IMR-90 (cell line): Measurements from ENCODE around the gene FALEC. TPM values are rescaled to one million over a fixed set of nuclear protein-coding genes. Genes with fewer than 3 reads are reported as not detected.

Source experiments
- ATAC-seq: fragments of 200-7000 bp; cut with Tn5 transposase; 2 replicates; pipeline ENCODE4 v1.9.1; 2020; ENCODE audit warnings: low read depth, mild to moderate bottlenecking, moderate library complexity
- BruUV-seq: library from RNA; stranded (reverse); fragments of 400-500 nt; replicated peaks from 2 replicates; lab custom pipeline; 2021; lab: Mats Ljungman, UMichigan
- CTCF ChIA-PET: fragments of 300-600 bp; formaldehyde crosslinking; extraction: SDS; loops from one replicate; lab custom pipeline; 2021; ENCODE audit warnings: antibody characterized with exemption; lab: Yijun Ruan, JAX
- POLR2A ChIA-PET: fragments of 300-600 bp; sonication (Branson Sonifier 250); formaldehyde crosslinking; loops from one replicate; lab custom pipeline; 2022; ENCODE audit warnings: antibody characterized with exemption; ENCODE audit not compliant: unreplicated experiment; lab: Charles Lee
- DNase-seq: peaks from one replicate; pipeline ENCODE4 v3.0.0; 2013
- H2AFZ ChIP-seq: replicated peaks from 2 replicates; pipeline ENCODE3; 2013; ENCODE audit warnings: low read length, mild to moderate bottlenecking; ENCODE audit not compliant: poor library complexity
- H2AK5ac ChIP-seq: 2 replicates; pipeline ENCODE4 v1.6.1; 2013; ENCODE audit warnings: low read depth, low read length, inconsistent platforms
- H2AK9ac ChIP-seq: replicated peaks from 2 replicates; pipeline ENCODE3; 2013; ENCODE audit warnings: mild to moderate bottlenecking, low read depth, low read length, moderate library complexity; ENCODE audit not compliant: poor library complexity
- H2BK120ac ChIP-seq: 2 replicates; pipeline ENCODE4 v1.6.1; 2013; ENCODE audit warnings: low read depth, low read length, inconsistent platforms
- H2BK15ac ChIP-seq: 3 replicates; pipeline ENCODE4 v1.6.1; 2013; ENCODE audit warnings: low read depth, low read length, inconsistent platforms
- H2BK20ac ChIP-seq: 2 replicates; pipeline ENCODE4 v1.6.1; 2013; ENCODE audit warnings: low read depth, mild to moderate bottlenecking, inconsistent platforms, low read length, moderate library complexity
- H2BK5ac ChIP-seq: 2 replicates; pipeline ENCODE4 v1.6.1; 2013; ENCODE audit warnings: mild to moderate bottlenecking, low read depth, low read length, inconsistent platforms; ENCODE audit not compliant: poor library complexity, severe bottlenecking
- H3K14ac ChIP-seq: replicated peaks from 2 replicates; pipeline ENCODE4 v1.6.1; 2013; ENCODE audit warnings: low read depth, low read length, inconsistent platforms
- H3K18ac ChIP-seq: 2 replicates; pipeline ENCODE4 v1.6.1; 2013; ENCODE audit warnings: low read depth, low read length, control low read depth
- H3K23ac ChIP-seq: 2 replicates; pipeline ENCODE4 v1.6.1; 2013; ENCODE audit warnings: low read depth, low read length, inconsistent platforms
- H3K27ac ChIP-seq: 2 replicates; pipeline ENCODE4 v1.5.1; 2013; ENCODE audit warnings: mild to moderate bottlenecking, control low read depth, low read length; ENCODE audit not compliant: insufficient read depth
- H3K27me3 ChIP-seq: 2 replicates; pipeline ENCODE4 v1.6.1; 2013; ENCODE audit warnings: low read length; ENCODE audit not compliant: control insufficient read depth, insufficient read depth
- H3K36me3 ChIP-seq: 2 replicates; pipeline ENCODE4 v1.6.1; 2013; ENCODE audit warnings: low read length, mixed read lengths; ENCODE audit not compliant: control insufficient read depth, insufficient read depth
- H3K4ac ChIP-seq: 2 replicates; pipeline ENCODE4 v1.6.1; 2013; ENCODE audit warnings: low read depth, low read length, inconsistent platforms
- H3K4me1 ChIP-seq: 2 replicates; pipeline ENCODE4 v1.6.1; 2013; ENCODE audit warnings: low read length, mixed read lengths; ENCODE audit not compliant: control insufficient read depth, insufficient read depth
- H3K4me2 ChIP-seq: 2 replicates; pipeline ENCODE4 v1.6.1; 2013; ENCODE audit warnings: low read depth, mild to moderate bottlenecking, control low read depth, low read length, moderate library complexity
- H3K4me3 ChIP-seq: 2 replicates; pipeline ENCODE4 v1.5.1; 2013; ENCODE audit warnings: low read depth, mild to moderate bottlenecking, control low read depth, low read length, moderate library complexity; ENCODE audit not compliant: insufficient read depth
- H3K56ac ChIP-seq: 2 replicates; pipeline ENCODE4 v1.6.1; 2013; ENCODE audit warnings: low read length, inconsistent platforms; ENCODE audit not compliant: insufficient read depth; ENCODE audit errors: extremely low read depth
- H3K79me1 ChIP-seq, 2 experiments: 2 replicates each; pipeline ENCODE4 v1.6.1; 2013; ENCODE audit warnings: low read length in 2 of 2, inconsistent platforms in 1 of 2, low read depth in 1 of 2
- H3K9ac ChIP-seq: 2 replicates; pipeline ENCODE4 v1.6.1; 2013; ENCODE audit warnings: low read depth, low read length, control low read depth
- H3K9me1 ChIP-seq: 2 replicates; pipeline ENCODE4 v1.6.1; 2013; ENCODE audit warnings: low read length, inconsistent platforms; ENCODE audit not compliant: insufficient read depth
- H3K9me3 ChIP-seq: 2 replicates; pipeline ENCODE4 v1.6.1; 2013; ENCODE audit warnings: low read length; ENCODE audit not compliant: control insufficient read depth, insufficient read depth
- H4K20me1 ChIP-seq: 2 replicates; pipeline ENCODE4 v1.6.1; 2013; ENCODE audit warnings: low read length, inconsistent platforms; ENCODE audit not compliant: insufficient read depth
- H4K5ac ChIP-seq: 2 replicates; pipeline ENCODE4 v1.6.1; 2013; ENCODE audit warnings: mild to moderate bottlenecking, low read depth, low read length, control low read depth
- H4K8ac ChIP-seq, 2 experiments: 2 replicates each; pipeline ENCODE4 v1.6.1; 2013; ENCODE audit warnings: low read depth in 2 of 2, low read length in 2 of 2, control low read depth in 1 of 2, inconsistent platforms in 1 of 2
- H4K91ac ChIP-seq: 2 replicates; pipeline ENCODE4 v1.6.1; 2013; ENCODE audit warnings: low read depth, low read length, inconsistent platforms; ENCODE audit not compliant: insufficient read depth
- BHLHE40 ChIP-seq: fragments of 150-350 bp; IDR thresholded peaks from 2 replicates; pipeline ENCODE4 v1.6.1; 2016; ENCODE audit warnings: mild to moderate bottlenecking, low read depth, low read length
- CEBPB ChIP-seq: IDR thresholded peaks from 2 replicates; pipeline ENCODE4 v1.6.1; 2012; ENCODE audit warnings: low read depth, low read length, improper control_type of control experiment
- CHD1 ChIP-seq: IDR thresholded peaks from 2 replicates; pipeline ENCODE4 v1.6.1; 2012; ENCODE audit warnings: low read depth, low read length, improper control_type of control experiment
- FOS ChIP-seq: fragments of 150-350 bp; IDR thresholded peaks from 2 replicates; pipeline ENCODE4 v1.6.1; 2016; ENCODE audit warnings: low read depth, low read length
- MAZ ChIP-seq: IDR thresholded peaks from 2 replicates; pipeline ENCODE4 v1.6.1; 2012; ENCODE audit warnings: low read depth, mild to moderate bottlenecking, low read length, improper control_type of control experiment, moderate library complexity, borderline replicate concordance
- MXI1 ChIP-seq: IDR thresholded peaks from 2 replicates; pipeline ENCODE4 v1.6.1; 2012; ENCODE audit warnings: low read depth, mild to moderate bottlenecking, low read length, moderate library complexity, borderline replicate concordance
- RAD21 ChIP-seq: IDR thresholded peaks from 2 replicates; pipeline ENCODE4 v1.6.1; 2012; ENCODE audit warnings: low read length, improper control_type of control experiment
- RCOR1 ChIP-seq: IDR thresholded peaks from 2 replicates; pipeline ENCODE4 v1.6.1; 2012; ENCODE audit warnings: mild to moderate bottlenecking, low read length, improper control_type of control experiment; ENCODE audit not compliant: insufficient replicate concordance
- RFX5 ChIP-seq: IDR thresholded peaks from 2 replicates; pipeline ENCODE4 v1.8.0; 2012; ENCODE audit warnings: low read depth, mild to moderate bottlenecking, low read length, moderate library complexity
- SMC3 ChIP-seq: fragments of 150-350 bp; IDR thresholded peaks from 2 replicates; pipeline ENCODE4 v1.6.1; 2016; ENCODE audit warnings: low read depth, mild to moderate bottlenecking, antibody characterized with exemption, low read length, moderate library complexity
- USF2 ChIP-seq: fragments of 150-350 bp; IDR thresholded peaks from 2 replicates; pipeline ENCODE4 v1.6.1; 2017; ENCODE audit warnings: mild to moderate bottlenecking, antibody characterized with exemption, low read length, low read depth
- WGBS, 2 experiments: methylation state at CpG; one replicate each; pipeline versions ENCODE4 v1.1.5 to v1.1.7; 2013; ENCODE audit warnings: missing lambda C conversion rate in 2 of 2; ENCODE audit not compliant: insufficient read length in 1 of 2; ENCODE audit errors: extremely low coverage in 2 of 2; 5-methylcytosine and 5-hydroxymethylcytosine counted together
- dilution Hi-C: fragments of 300-500 bp; cut with HindIII; formaldehyde crosslinking; loops from one replicate; pipeline ENCODE4 v1.14.3; 2018; ENCODE audit warnings: low sequenced_read_pairs; ENCODE audit not compliant: unreplicated experiment
- in situ Hi-C: fragments of 300-500 bp; cut with MboI; formaldehyde crosslinking; loops from 3 replicates; pipeline ENCODE4 v1.14.3; 2019; ENCODE audit warnings: low sequenced_read_pairs, inconsistent platforms, mixed read lengths
- intact Hi-C: fragments of 100-400 bp; cut with micrococcal nuclease; formaldehyde crosslinking; loops from 2 replicates; pipeline ENCODE4 v1.10.0; 2022
- polyA plus RNA-seq, 3 experiments: library from polyadenylated mRNA; depleted of rRNA; stranded (reverse); fragments of >200 nt; gene quantifications; 2 replicates each; pipeline ENCODE4 v1.2.3, GENCODE V29; 2012; ENCODE audit warnings: low replicate concordance in 1 of 3
- total RNA-seq: library from RNA; depleted of rRNA; stranded (reverse); fragments of >200 nt; gene quantifications from 2 replicates; pipeline ENCODE4 v1.2.3, GENCODE V29; 2012
- TF ChIP-seq, protein P1 (sequence below): fragments of 150-350 bp; IDR thresholded peaks from 2 replicates; pipeline ENCODE4 v1.6.1; 2016; ENCODE audit warnings: low read depth, mild to moderate bottlenecking, low read length, moderate library complexity, borderline replicate concordance
- TF ChIP-seq, protein P2 (sequence below): conservative IDR thresholded peaks from 2 replicates; pipeline ENCODE4 v1.5.1; 2012; ENCODE audit warnings: mild to moderate bottlenecking, low read depth, low read length, improper control_type of control experiment

FALEC gene
- total and polyA plus RNA-seq, 2 of the 4 experiments (the other 2 are of a cell fraction): not detected

GRCh38 chr1:150544204-150544603, 28.7 kb downstream of the FALEC start:
- Histone ChIP-seq H4K20me1 (no peaks in the 10 kb centered on the region), H3K27ac (no peak overlapping the region), H2AK9ac (no peak overlapping the region), H3K9me1 (no peaks in the 10 kb centered on the region), H3K4me1 (no peaks in the 10 kb centered on the region; the same call in 1 of the 2 replicates), H2BK20ac (no peak overlapping the region), H2BK120ac (no peak overlapping the region), H4K5ac (no peak overlapping the region), H4K91ac (no peak overlapping the region), H3K36me3 (no peaks in the 10 kb centered on the region), H4K8ac (no peak overlapping the region), H3K4me2 (no peak overlapping the region), H3K9me3 (no peaks in the 10 kb centered on the region), H3K27me3 (no peaks in the 10 kb centered on the region), H2AK5ac (no peak overlapping the region), H2BK5ac (no peak overlapping the region), H3K14ac (no peak overlapping the region), H3K4me3 (no peak overlapping the region), H3K4ac (no peak overlapping the region), H3K79me1 (0 out of 4 replicates have a peak, but pooled peaks cover 0 to 9% of the 10 kb centered on the region in 2 experiments), H3K56ac (no peak overlapping the region), H2BK15ac (no peak overlapping the region), H3K23ac (no peak overlapping the region), H3K9ac (no peak overlapping the region), H2AFZ (no peak overlapping the region), H3K18ac (no peak overlapping the region)
- ChIA-PET CTCF (interaction anchor here (0.7 kb wide), 1 partner anchor 12 kb away, joined by 4 read pairs; no protein-coding TSS in a partner anchor), POLR2A (no interaction called here)
- DNase-seq (no peak), ATAC-seq (no peak)
- in situ Hi-C loops: no loop called here
- no CpG with 5 or more reads among the region's 3 CpGs for WGBS, 2 experiments
- intact Hi-C loops: no loop called here
- TF ChIP-seq, protein P1, sequence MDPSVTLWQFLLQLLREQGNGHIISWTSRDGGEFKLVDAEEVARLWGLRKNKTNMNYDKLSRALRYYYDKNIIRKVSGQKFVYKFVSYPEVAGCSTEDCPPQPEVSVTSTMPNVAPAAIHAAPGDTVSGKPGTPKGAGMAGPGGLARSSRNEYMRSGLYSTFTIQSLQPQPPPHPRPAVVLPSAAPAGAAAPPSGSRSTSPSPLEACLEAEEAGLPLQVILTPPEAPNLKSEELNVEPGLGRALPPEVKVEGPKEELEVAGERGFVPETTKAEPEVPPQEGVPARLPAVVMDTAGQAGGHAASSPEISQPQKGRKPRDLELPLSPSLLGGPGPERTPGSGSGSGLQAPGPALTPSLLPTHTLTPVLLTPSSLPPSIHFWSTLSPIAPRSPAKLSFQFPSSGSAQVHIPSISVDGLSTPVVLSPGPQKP: no peak
- no peak for TF ChIP-seq MAZ
- TF ChIP-seq USF2: no peak
- no peak for TF ChIP-seq MXI1
- TF ChIP-seq FOS: no peak
- no peak for TF ChIP-seq SMC3
- TF ChIP-seq RAD21: no peak
- TF ChIP-seq RFX5: no peak
- TF ChIP-seq BHLHE40: no peak
- TF ChIP-seq, protein P2, sequence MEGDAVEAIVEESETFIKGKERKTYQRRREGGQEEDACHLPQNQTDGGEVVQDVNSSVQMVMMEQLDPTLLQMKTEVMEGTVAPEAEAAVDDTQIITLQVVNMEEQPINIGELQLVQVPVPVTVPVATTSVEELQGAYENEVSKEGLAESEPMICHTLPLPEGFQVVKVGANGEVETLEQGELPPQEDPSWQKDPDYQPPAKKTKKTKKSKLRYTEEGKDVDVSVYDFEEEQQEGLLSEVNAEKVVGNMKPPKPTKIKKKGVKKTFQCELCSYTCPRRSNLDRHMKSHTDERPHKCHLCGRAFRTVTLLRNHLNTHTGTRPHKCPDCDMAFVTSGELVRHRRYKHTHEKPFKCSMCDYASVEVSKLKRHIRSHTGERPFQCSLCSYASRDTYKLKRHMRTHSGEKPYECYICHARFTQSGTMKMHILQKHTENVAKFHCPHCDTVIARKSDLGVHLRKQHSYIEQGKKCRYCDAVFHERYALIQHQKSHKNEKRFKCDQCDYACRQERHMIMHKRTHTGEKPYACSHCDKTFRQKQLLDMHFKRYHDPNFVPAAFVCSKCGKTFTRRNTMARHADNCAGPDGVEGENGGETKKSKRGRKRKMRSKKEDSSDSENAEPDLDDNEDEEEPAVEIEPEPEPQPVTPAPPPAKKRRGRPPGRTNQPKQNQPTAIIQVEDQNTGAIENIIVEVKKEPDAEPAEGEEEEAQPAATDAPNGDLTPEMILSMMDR: no peak
- no peak for TF ChIP-seq CEBPB
- no peak for TF ChIP-seq RCOR1
- TF ChIP-seq CHD1: no peak
- BruUV-seq: no TSS peak
- dilution Hi-C loops: no loop called here
